ENCODE measurements around the gene TNPO1.

GRCh38 chr5:72786676-72787075 lies 29.8 kb upstream of the TNPO1 start:
- TF ChIP-seq GATA2 (IDR thresholded peaks at IDR 0.05; ENCODE audit: low read depth, low read length), result no peak
- TF ChIP-seq GATA3 (IDR thresholded peaks at IDR 0.05; ENCODE audit: low read depth, low read length), result no peak
